Measurements from ENCODE around the gene CD1B. TPM values are rescaled to one million over a fixed set of nuclear protein-coding genes. Genes with fewer than 3 reads are reported as not detected.

CD1B gene
- total RNA-seq, 1 experiment from 2014 or later = not detected

GRCh38 chr1:158357441-158357840, 26.1 kb upstream of the CD1B start:
- in situ Hi-C loops (cut with HindIII; ENCODE audit: low pct_unique_long_range_greater_than_20kb, low sequenced_read_pairs) = no loop called here
- no peak overlapping the region for H3K4me3 ChIP-seq (ENCODE audit: low read depth in 2 of 2, low read length in 2 of 2)
- BruUV-seq (replicated peaks) = no TSS peak
- intact Hi-C loops (cut with micrococcal nuclease; ENCODE audit: unreplicated experiment) = no loop called here
- H3K36me3 ChIP-seq (ENCODE audit: control insufficient read depth, insufficient read depth, low read length) = no peaks in the 10 kb centered on the region
- no peak for ATAC-seq
- ChIA-PET CTCF (no interaction called here), POLR2A (no interaction called here)
- H3K27ac ChIP-seq (ENCODE audit: low read length) = no peak overlapping the region
- H3K9me3 ChIP-seq (ENCODE audit: control insufficient read depth, insufficient read depth, low read depth, low read length) = no peaks in the 10 kb centered on the region
- DNase-seq (ENCODE audit: low read depth, low spot score) = no peak
- H3K4me1 ChIP-seq (ENCODE audit: control insufficient read depth, insufficient read depth, low read length) = no peaks in the 10 kb centered on the region
- TF ChIP-seq SIN3A (IDR thresholded peaks at IDR 0.05; ENCODE audit: borderline replicate concordance, insufficient read depth, low read depth, low read length) (no peak), REST (IDR thresholded peaks at IDR 0.05; ENCODE audit: insufficient read depth in 1 of 2, low read depth in 2 of 2, low read length in 1 of 2) (no peak), CTCF (IDR thresholded peaks at IDR 0.05) (no peak), POLR2AphosphoS5 (IDR thresholded peaks at IDR 0.05; ENCODE audit: low read depth, low read length) (no peak), TCF7L2 (IDR thresholded peaks at IDR 0.05; ENCODE audit: low read depth, low read length) (no peak)
- H3K27me3 ChIP-seq (ENCODE audit: control insufficient read depth, insufficient read depth, low read length) = no peaks in the 10 kb centered on the region

GRCh38 chr1:158356616-158357015, 25.3 kb upstream of the CD1B start:
- BruUV-seq (replicated peaks) = no TSS peak
- TF ChIP-seq SIN3A (IDR thresholded peaks at IDR 0.05; ENCODE audit: borderline replicate concordance, insufficient read depth, low read depth, low read length) (no peak), CTCF (IDR thresholded peaks at IDR 0.05) (no peak), TCF7L2 (IDR thresholded peaks at IDR 0.05; ENCODE audit: low read depth, low read length) (no peak), REST (IDR thresholded peaks at IDR 0.05; ENCODE audit: insufficient read depth in 1 of 2, low read depth in 2 of 2, low read length in 1 of 2) (no peak), POLR2AphosphoS5 (IDR thresholded peaks at IDR 0.05; ENCODE audit: low read depth, low read length) (no peak)
- POLR2A ChIA-PET = no interaction called here

More at GRCh38 chr1:158356616-158357015, 25.3 kb upstream of the CD1B start:
- intact Hi-C loops (cut with micrococcal nuclease; ENCODE audit: unreplicated experiment) (no loop called here), in situ Hi-C loops (cut with HindIII; ENCODE audit: low pct_unique_long_range_greater_than_20kb, low sequenced_read_pairs) (no loop called here)
- no peak overlapping the region for H3K4me3 ChIP-seq (ENCODE audit: low read depth in 2 of 2, low read length in 2 of 2)
- no peaks in the 10 kb centered on the region for H3K4me1 ChIP-seq (ENCODE audit: control insufficient read depth, insufficient read depth, low read length)
- CTCF ChIA-PET = no interaction called here
- H3K27me3 ChIP-seq (ENCODE audit: control insufficient read depth, insufficient read depth, low read length) = no peaks in the 10 kb centered on the region
- no peaks in the 10 kb centered on the region for H3K9me3 ChIP-seq (ENCODE audit: control insufficient read depth, insufficient read depth, low read depth, low read length)
- DNase-seq (ENCODE audit: low read depth, low spot score) (no peak), ATAC-seq (no peak)
- no peaks in the 10 kb centered on the region for H3K36me3 ChIP-seq (ENCODE audit: control insufficient read depth, insufficient read depth, low read length)
- H3K27ac ChIP-seq (ENCODE audit: low read length) = no peak overlapping the region

Data from Panc1 (cell line).